HL-60 (cell line): ENCODE data around the gene TAOK3.

ENCODE experiments used
- DNase-seq, 2 experiments: peaks; one replicate each; pipeline ENCODE4 v3.0.0-alpha.2; 2010 to 2020; ENCODE audit warnings: low read depth in 1 of 2, low spot score in 1 of 2
- H3K27ac ChIP-seq: fragments of 250-450 bp; sonication (Bioruptor Pico); replicated peaks from 2 replicates; pipeline ENCODE4 v1.5.1; 2020; ENCODE audit warnings: mild to moderate bottlenecking, moderate library complexity
- H3K27me3 ChIP-seq: fragments of 250-450 bp; sonication (Bioruptor Pico); 2 replicates; pipeline ENCODE4 v1.5.1; 2021; ENCODE audit warnings: mild to moderate bottlenecking, moderate library complexity; ENCODE audit not compliant: insufficient read depth, poor library complexity, severe bottlenecking
- H3K4me3 ChIP-seq: replicated peaks from 2 replicates; pipeline ENCODE4 v1.5.1; 2011; ENCODE audit warnings: mild to moderate bottlenecking, control low read depth, low read length; ENCODE audit not compliant: insufficient read depth
- CTCF ChIP-seq: IDR thresholded peaks from one replicate; pipeline ENCODE4 v1.5.1; 2011; ENCODE audit warnings: low read length, control low read depth, inconsistent platforms; ENCODE audit not compliant: insufficient read depth
- GABPA ChIP-seq: IDR thresholded peaks from 2 replicates; pipeline ENCODE4 v1.6.1; 2012; ENCODE audit warnings: low read depth
- POLR2AphosphoS5 ChIP-seq: IDR thresholded peaks from 2 replicates; pipeline ENCODE4 v1.6.1; 2012; ENCODE audit warnings: low read depth
- REST ChIP-seq: IDR thresholded peaks from 2 replicates; pipeline ENCODE4 v1.6.1; 2012; ENCODE audit warnings: low read depth; ENCODE audit not compliant: insufficient replicate concordance
- SPI1 ChIP-seq: IDR thresholded peaks from 2 replicates; pipeline ENCODE4 v1.6.1; 2012; ENCODE audit warnings: low read depth, mild to moderate bottlenecking, borderline replicate concordance

Gene TAOK3

GRCh38 chr12:118304093-118304492 lies 68.6 kb downstream of the TAOK3 start:
- Histone ChIP-seq H3K4me3 (no peak overlapping the region), H3K27me3 (no peaks in the 10 kb centered on the region), H3K27ac (peak overlapping the region; percentile 37)
- no peak for TF ChIP-seq GABPA
- no peak for TF ChIP-seq SPI1
- TF ChIP-seq POLR2AphosphoS5: no peak
- TF ChIP-seq REST: no peak
- no peak for TF ChIP-seq CTCF
- DNase-seq: no peak

GRCh38 chr12:118302053-118302452 lies 70.7 kb downstream of the TAOK3 start:
- Histone ChIP-seq H3K4me3 (no peak overlapping the region), H3K27me3 (no peaks in the 10 kb centered on the region), H3K27ac (0 out of 2 replicates have a peak overlapping the region, but pooled peaks have one; percentile 18)
- TF ChIP-seq REST (no peak), SPI1 (no peak), CTCF (no peak), GABPA (no peak), POLR2AphosphoS5 (no peak)
- DNase-seq: no peak

- TF ChIP-seq CTCF (no peak), GABPA (no peak), REST (no peak), POLR2AphosphoS5 (no peak), SPI1 (no peak)
- peak overlapping the region; percentile 29 for H3K27ac ChIP-seq
- H3K27me3 ChIP-seq: no peaks in the 10 kb centered on the region
- H3K4me3 ChIP-seq: no peak overlapping the region
- DNase-seq: no peak
Measured at GRCh38 chr12:118299791-118300460, 72.8 kb downstream of the TAOK3 start.
